Mammary epithelial cell (primary cell): ENCODE measurements around the gene TMEM106B.

ENCODE experiments used
- EZH2 ChIP-seq: IDR thresholded peaks from 2 replicates; pipeline ENCODE4 v1.6.1; 2012; ENCODE audit warnings: low read length, inconsistent platforms, borderline replicate concordance
- TF ChIP-seq, protein P1 (sequence below), 2 donors: IDR thresholded peaks in 1 of 2; conservative IDR thresholded peaks in 1 of 2; 2 replicates each; pipeline ENCODE4 v1.5.1; 2011 to 2012; ENCODE audit warnings: inconsistent platforms in 2 of 2, low read length in 2 of 2, mild to moderate bottlenecking in 2 of 2, control low read depth in 1 of 2, low read depth in 1 of 2; ENCODE audit not compliant: insufficient read depth in 1 of 2; ENCODE audit errors: extremely low read depth in 1 of 2

DNA sequence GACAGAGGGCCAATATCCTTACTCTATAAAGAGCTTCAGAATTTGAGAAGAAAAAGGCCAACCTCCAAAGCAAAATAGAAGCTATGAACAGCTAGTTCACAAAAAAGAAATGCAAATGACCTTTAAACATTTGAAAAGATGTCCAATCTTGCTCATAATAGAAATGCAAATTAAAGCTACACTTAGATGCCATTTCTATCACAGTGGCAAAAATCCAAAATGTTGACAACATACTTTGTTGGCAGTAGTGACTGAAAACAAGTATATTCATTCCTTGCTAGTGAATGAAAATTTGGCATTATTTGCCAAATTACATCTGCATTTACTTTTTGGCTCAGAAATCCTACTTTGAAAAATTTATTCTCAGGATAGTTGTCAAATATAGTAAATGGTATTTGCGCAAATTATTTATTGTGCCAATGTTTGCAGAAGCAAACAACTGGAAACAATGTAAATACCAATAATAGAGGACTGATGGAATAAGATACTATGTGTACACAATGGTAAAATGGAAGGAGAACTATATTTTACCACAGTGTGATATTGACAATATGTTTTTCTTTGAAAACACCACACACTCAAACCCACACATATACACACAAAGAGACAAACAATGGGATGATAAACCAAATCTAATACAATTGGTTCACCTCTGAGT is 9.4 kb downstream of the TMEM106B start:
- TF ChIP-seq, protein P1, sequence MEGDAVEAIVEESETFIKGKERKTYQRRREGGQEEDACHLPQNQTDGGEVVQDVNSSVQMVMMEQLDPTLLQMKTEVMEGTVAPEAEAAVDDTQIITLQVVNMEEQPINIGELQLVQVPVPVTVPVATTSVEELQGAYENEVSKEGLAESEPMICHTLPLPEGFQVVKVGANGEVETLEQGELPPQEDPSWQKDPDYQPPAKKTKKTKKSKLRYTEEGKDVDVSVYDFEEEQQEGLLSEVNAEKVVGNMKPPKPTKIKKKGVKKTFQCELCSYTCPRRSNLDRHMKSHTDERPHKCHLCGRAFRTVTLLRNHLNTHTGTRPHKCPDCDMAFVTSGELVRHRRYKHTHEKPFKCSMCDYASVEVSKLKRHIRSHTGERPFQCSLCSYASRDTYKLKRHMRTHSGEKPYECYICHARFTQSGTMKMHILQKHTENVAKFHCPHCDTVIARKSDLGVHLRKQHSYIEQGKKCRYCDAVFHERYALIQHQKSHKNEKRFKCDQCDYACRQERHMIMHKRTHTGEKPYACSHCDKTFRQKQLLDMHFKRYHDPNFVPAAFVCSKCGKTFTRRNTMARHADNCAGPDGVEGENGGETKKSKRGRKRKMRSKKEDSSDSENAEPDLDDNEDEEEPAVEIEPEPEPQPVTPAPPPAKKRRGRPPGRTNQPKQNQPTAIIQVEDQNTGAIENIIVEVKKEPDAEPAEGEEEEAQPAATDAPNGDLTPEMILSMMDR (conservative IDR thresholded peaks at IDR 0.05 in 1 of 2, IDR thresholded peaks at IDR 0.05 in 1 of 2; ENCODE audit: extremely low read depth in 1 of 2, insufficient read depth in 1 of 2, low read depth in 1 of 2, low read length in 2 of 2) = no peak
- TF ChIP-seq EZH2 = no peak
